ENCODE results near the gene IRF2BP2.

- TF ChIP-seq CTCF (IDR thresholded peaks at IDR 0.05) (peak; percentile 84), ZFX (IDR thresholded peaks at IDR 0.05; ENCODE audit: borderline replicate concordance) (no peak)
Observed at GRCh38 chr1:234597894-234598293, 12.1 kb downstream of the IRF2BP2 start.
